ENCODE results near the gene SNPH.

The SNPH gene

GRCh38 chr20:1307571-1307971, 41.5 kb downstream of the SNPH start:
- no peak for DNase-seq

GRCh38 chr20:1308067-1308701, 42.1 kb downstream of the SNPH start:
- no peak for DNase-seq

- no peak for DNase-seq
These were observed 42.6 kb downstream of the SNPH start for GRCh38 chr20:1308702-1309095.

GRCh38 chr20:1309439-1309847, 43.3 kb downstream of the SNPH start:
- DNase-seq: no peak

- no peak for DNase-seq
These were observed 44.0 kb downstream of the SNPH start for GRCh38 chr20:1310071-1310470.

GRCh38 chr20:1310506-1311190, 44.6 kb downstream of the SNPH start:
- no peak for DNase-seq

- no peak for DNase-seq
These were observed 46.2 kb downstream of the SNPH start for GRCh38 chr20:1312308-1312707.

GRCh38 chr20:1312904-1313235, 46.8 kb downstream of the SNPH start:
- no peak for DNase-seq

GRCh38 chr20:1313236-1313964, 47.3 kb downstream of the SNPH start:
- peak; percentile 66 for DNase-seq

- DNase-seq: no peak
These were observed 49.7 kb downstream of the SNPH start for GRCh38 chr20:1315804-1316203.

- DNase-seq: no peak
These were observed 51.6 kb downstream of the SNPH start for GRCh38 chr20:1317545-1318255.

- no peak for DNase-seq
These were observed 53.0 kb downstream of the SNPH start for GRCh38 chr20:1319051-1319450.

- DNase-seq: no peak
These were observed 53.4 kb downstream of the SNPH start for GRCh38 chr20:1319462-1319861.

- DNase-seq: no peak
These were observed 53.9 kb downstream of the SNPH start for GRCh38 chr20:1320016-1320415.

- DNase-seq: no peak
These were observed 55.0 kb downstream of the SNPH start for GRCh38 chr20:1320902-1321653.

- no peak for DNase-seq
These were observed 55.5 kb downstream of the SNPH start for GRCh38 chr20:1321654-1321939.

- no peak for DNase-seq
These were observed 56.6 kb downstream of the SNPH start for GRCh38 chr20:1322511-1323245.

GRCh38 chr20:1323256-1323655, 57.2 kb downstream of the SNPH start:
- DNase-seq: no peak

GRCh38 chr20:1323830-1324597, 57.9 kb downstream of the SNPH start:
- DNase-seq: no peak

GRCh38 chr20:1324598-1325172, 58.6 kb downstream of the SNPH start:
- no peak for DNase-seq
